ENCODE data around the gene NCAPH2.

NCAPH2 gene

DNA sequence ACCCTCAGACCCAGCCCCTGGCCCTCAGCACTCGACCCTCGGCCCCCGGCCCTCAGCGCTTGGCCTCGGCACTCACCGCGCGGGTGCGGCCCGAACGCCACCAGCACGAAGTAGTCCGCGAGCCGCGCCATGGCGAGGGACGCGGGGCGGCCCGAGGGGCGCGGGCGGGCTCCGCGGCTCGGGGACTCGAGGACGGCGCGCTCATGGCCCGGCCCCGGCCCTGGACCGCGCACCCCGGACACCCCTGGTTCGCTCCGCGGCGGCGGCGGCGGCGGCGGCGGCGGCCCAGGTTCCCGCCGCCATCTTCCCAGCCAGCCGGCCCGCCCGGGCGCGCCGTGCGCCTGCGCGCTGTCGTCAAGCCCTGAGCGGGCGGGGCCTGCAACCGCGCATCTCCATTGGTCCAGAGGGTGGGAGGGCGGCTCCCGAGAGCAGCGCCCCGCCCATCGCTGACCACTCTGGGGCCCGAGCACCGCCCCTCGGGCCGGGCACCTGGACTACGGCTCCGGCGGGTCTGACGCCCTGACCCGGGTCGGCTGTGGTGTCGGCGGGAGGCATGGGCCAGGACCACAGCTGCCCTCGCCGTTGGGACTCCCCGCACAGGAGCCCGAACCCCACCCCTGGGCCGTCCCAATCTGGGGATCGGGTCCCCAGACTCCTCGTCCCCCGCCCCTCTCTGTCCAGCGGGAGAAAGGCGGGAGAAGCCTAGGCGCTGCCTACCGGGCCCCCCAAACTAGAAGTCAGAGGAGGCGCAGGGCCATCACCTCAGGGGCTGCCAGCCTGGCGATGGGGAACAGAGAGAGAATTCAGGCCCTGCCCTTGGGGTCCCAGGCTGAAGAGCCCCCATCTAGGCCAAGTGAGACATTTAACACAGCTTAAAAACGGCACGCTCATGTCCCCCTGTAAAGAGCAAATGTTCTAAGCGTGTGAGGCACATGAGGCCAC, 33.0 kb upstream of the NCAPH2 start, which contains the start of gene SBF1:
TSS of gene SBF1 (minus strand) at position 326 of the 942 bp plus-strand sequence. CDS start at position 131, 195 bp downstream.
- TF ChIP-seq, protein P1, sequence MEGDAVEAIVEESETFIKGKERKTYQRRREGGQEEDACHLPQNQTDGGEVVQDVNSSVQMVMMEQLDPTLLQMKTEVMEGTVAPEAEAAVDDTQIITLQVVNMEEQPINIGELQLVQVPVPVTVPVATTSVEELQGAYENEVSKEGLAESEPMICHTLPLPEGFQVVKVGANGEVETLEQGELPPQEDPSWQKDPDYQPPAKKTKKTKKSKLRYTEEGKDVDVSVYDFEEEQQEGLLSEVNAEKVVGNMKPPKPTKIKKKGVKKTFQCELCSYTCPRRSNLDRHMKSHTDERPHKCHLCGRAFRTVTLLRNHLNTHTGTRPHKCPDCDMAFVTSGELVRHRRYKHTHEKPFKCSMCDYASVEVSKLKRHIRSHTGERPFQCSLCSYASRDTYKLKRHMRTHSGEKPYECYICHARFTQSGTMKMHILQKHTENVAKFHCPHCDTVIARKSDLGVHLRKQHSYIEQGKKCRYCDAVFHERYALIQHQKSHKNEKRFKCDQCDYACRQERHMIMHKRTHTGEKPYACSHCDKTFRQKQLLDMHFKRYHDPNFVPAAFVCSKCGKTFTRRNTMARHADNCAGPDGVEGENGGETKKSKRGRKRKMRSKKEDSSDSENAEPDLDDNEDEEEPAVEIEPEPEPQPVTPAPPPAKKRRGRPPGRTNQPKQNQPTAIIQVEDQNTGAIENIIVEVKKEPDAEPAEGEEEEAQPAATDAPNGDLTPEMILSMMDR (IDR thresholded peaks at IDR 0.05) = no peak
- TF ChIP-seq ZFX (IDR thresholded peaks at IDR 0.05; ENCODE audit: borderline replicate concordance) = no peak
- peak within 1 kb of the TSS; percentile 69 for H3K27ac ChIP-seq

DNA sequence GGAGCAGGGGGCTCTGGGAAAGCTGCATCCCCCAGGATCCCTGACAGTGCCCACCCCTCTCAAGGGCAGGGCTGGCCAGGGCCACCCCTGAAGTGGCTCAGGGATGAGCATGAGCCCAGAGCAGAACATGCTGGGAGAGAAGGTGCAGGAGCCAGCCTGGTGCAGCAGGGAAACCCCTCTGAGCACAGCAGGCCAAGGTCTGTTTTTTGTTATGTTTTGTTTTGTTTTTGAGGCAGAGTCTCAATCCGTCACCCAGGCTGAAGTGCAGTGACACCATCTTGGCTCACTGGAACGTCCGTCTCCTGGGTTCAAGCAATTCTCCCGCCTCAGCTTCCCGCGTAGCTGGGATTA, 32.4 kb upstream of the NCAPH2 start:
- TF ChIP-seq, protein P1 (IDR thresholded peaks at IDR 0.05) = no peak
- no peak for TF ChIP-seq ZFX (IDR thresholded peaks at IDR 0.05; ENCODE audit: borderline replicate concordance)
- peak overlapping the region; percentile 69 for H3K27ac ChIP-seq

DNA sequence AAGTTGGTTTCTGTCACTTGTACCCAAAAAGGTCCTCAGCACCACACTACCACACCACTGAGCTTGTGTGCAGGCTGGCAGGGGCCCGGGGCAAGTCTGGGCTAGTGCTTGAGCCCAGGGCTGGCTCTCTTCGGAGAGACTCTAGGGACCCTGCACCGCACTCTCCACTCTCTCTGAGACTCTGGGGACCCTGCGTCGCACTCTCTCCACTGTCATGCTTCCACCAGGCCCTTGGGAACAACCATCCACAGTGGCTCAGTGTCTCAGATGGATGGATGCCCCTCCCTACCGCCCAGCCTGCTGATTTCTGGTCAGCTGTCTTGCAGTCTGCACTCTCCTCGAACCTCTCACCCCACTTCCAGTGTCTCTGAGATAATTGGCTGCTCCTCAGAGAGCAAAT, 31.2 kb upstream of the NCAPH2 start:
- TF ChIP-seq, protein P1 (IDR thresholded peaks at IDR 0.05) = no peak

DNA sequence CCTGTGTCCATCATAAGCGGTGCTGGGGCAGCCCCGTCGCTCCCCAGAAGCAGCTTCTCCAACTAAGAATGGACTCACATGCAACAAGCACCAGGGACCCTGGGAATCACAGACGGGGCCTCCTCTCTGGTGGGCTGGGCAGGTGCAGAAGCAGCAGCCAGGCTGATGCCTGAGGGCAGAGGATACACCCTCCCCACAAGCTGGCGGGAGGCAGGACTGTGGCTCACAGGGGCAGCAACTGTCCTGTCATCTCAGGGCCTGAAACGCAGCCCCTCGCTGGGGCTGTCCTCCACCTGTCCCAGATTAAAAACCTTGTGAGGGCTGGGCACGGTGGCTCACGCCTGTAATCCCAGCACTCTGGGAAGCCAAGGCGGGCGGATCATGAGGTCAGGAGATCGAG, 30.1 kb upstream of the NCAPH2 start:
- no peak for TF ChIP-seq ZFX (IDR thresholded peaks at IDR 0.05; ENCODE audit: borderline replicate concordance)
- TF ChIP-seq, protein P1 (IDR thresholded peaks at IDR 0.05) = no peak
- H3K27ac ChIP-seq = no peak overlapping the region

More for the DNA sequence above, 31.2 kb upstream of the NCAPH2 start:
- H3K27ac ChIP-seq = peak overlapping the region; percentile 69

DNA sequence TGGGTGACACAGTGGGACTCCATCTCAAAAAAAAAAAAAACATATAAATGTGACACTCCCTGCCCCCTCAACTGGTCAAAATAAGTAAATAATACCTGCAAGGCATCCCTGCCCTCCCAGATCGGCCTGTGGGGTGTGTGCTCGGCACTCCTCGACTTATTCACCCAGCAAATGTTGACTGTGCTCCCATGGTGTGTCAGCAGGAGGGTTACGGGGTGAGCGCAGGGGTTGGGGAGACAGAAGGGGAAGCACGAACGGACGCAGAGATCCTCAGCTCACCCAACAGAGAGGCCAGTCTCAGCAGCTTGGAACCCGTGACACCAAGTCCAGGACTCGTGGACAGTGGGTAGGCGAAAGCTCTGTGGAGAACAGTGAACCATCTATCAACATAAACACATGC, 28.3 kb upstream of the NCAPH2 start:
- no peak for TF ChIP-seq ZFX (IDR thresholded peaks at IDR 0.05; ENCODE audit: borderline replicate concordance)
- TF ChIP-seq, protein P1 (IDR thresholded peaks at IDR 0.05) = no peak
- no peak overlapping the region for H3K27ac ChIP-seq

DNA sequence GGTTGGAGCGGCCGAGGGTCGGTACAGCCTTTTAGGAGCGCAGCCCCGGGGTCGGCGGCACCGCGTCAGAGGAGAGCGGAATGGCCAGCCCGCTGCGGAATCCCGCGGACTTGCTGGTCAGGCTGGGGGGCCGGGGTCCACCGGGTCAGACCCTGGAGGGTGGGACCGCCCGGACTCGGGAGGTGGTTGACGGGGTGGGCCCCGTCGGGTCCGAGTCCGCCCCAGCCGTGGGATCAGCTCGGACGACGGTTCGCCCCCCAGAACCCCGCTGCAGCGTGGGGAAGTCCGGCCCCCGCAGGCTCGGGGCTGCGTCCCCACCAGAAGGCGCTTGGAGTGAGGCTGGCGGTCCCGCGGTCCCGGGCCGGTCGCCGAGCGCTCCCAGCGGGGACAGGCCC, 27.0 kb upstream of the NCAPH2 start:
- peak overlapping the region; percentile 95 for H3K27ac ChIP-seq

More for the DNA sequence above, 27.0 kb upstream of the NCAPH2 start:
- no peak for TF ChIP-seq ZFX (IDR thresholded peaks at IDR 0.05; ENCODE audit: borderline replicate concordance)
- TF ChIP-seq, protein P1 (IDR thresholded peaks at IDR 0.05) = no peak
